GM04504 (cell line): Measurements from ENCODE around the gene ARRB1.
"Not testable (repeated sequence)": the region's sequence is repeated elsewhere in the genome, so short reads cannot be mapped to it uniquely, and the experiment has no call there.

Experiments
- DNase-seq: peaks from one replicate; pipeline ENCODE4 v3.0.0-alpha.2; 2012; ENCODE audit warnings: low read depth

ARRB1 gene

DNA sequence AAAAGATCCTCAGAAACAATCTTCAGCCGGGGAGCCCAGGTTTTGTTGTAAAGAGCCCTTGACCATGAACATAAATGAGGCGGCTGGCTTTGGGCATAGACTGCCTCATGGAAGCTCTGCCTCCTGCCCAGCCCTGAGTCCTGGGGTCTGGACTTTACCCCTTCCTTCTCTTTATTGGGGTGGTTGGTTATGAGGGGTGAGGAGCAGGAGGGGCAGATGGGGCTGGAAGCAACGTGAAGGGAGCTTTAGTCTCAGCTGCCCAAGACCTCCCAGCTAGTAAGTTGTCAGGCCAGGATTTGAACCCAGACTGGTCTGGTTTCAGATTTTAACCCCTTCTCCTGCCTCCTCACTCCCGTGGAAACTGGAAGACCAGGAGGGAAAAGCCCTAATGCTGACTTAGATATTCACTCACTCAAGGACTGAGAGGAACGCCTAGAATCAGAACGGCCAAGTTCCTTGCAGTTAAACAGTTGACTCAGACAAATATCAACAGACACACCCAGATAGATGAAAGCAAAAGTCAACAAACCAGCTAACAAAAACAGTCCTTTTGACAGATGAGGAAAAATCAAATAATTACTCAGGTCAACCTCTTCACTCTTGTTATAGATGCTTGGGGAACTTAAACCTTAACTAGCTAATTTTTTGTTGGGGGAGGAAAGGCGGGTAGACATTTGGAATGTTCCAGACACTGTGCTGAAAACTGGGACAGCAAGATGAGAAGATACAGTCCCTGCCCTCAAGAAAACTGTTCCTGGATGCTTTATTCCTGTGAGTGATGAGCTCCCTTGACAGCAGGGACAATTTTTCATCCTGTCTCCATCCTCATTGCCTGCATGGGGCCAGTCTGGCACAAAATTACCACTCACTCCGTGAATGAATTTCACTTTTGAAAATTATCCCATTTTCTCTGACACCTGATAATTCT, 20.8 kb upstream of the ARRB1 start:
- no peak for DNase-seq

GRCh38 chr11:75369560-75370255, 18.2 kb upstream of the ARRB1 start:
- DNase-seq = no peak

GRCh38 chr11:75366826-75367225, 15.4 kb upstream of the ARRB1 start:
- not testable (repeated sequence) for DNase-seq

DNA sequence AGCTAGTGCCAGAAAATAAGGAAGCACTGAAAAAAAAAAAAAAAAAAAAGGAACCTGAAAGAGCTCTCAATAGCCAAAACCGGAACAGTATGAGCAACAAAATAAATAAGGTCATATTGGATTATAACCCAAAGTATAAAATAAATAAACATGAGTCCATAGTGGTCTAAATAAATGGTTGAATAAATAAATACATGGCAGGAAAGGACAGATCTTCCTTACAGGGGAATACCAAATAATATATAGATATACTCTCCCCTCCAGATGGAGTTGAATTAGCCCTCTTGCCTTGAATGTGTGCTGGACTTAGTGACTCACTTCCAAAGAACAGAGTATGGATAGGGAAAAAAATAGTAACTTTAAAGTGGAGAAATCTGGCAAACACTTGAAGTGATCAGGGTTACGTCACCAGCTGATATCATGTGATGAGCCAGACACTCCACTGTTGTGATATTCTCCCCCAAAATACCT, 14.3 kb upstream of the ARRB1 start:
- no peak for DNase-seq

- not testable (repeated sequence) for DNase-seq
Observed at GRCh38 chr11:75362285-75362684, 10.8 kb upstream of the ARRB1 start.

GRCh38 chr11:75356613-75357012, 5.2 kb upstream of the ARRB1 start:
- DNase-seq = no peak

- DNase-seq = no peak
Observed at GRCh38 chr11:75355051-75355450, 3.6 kb upstream of the ARRB1 start.

DNA sequence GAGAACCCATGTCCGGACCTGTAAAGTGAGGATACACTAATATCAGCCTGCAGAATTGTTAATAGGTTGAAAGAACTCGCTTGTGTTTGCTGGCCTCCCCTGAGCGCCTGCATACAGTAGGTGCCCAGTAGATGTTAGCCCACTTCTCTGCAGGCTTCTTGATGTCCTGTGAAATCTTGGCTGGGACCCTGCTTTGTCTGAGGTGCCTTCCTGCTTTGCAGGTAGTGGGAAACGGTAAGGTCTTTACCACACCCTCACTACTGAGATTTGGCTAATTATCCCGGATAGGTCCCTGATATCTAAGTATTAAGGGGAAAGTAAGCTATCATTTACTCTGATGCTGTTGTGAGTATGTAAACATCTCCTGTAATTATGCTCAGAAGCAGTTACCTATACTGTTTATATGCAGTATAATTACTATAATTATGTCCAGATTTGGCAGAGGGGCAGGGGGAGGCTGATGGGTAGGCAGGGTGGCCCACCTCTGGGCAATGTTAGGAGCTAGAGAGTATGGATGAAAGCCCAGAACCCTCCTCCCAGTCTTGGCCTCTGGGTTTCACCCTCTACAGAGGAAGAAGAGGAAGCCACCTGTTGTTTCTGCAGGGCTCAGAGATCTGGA, 1.2 kb upstream of the ARRB1 start:
- DNase-seq = no peak

- no peak for DNase-seq
Observed at GRCh38 chr11:75351791-75352587, 528 bp upstream of the ARRB1 start.

DNA sequence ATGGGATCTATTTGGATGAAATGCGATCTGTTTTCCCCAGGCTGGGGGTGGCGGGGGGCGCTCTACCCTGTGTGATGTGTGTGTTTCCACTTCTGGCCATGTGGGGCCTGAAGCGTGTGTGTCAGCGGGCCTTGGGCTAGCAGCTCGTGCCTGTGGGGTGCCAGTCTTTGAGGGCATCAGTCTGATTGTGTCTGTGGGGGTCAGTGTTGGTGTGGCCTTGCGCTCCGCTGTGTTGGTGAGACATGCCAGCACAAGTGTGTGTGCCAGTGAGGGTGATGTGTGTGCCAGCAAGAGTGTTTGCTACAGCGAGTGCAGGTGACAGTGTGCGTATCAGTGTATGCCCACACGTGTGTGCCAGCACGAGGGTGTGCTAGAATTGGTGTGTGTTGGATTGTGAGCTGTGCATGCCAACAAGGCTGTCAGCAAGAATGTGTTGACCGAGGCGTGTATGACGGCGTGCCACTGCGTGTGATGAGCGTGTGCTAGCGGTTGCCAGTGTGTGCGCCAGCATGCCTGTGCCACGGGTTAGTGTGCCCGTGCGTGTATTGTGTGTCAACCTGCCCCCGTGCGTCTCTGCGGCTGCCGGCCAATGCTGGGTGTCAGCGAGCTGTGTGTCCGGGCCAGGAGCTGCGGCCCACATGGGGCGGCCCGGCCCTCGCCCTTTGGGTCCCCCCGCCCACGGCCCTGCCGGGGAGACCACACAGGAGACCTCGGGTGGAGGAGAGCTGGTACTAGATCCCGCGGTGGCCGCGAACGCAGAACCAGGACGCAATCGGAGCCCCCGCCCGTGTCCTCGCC, 519 bp downstream of the ARRB1 start:
- DNase-seq = no peak

DNA sequence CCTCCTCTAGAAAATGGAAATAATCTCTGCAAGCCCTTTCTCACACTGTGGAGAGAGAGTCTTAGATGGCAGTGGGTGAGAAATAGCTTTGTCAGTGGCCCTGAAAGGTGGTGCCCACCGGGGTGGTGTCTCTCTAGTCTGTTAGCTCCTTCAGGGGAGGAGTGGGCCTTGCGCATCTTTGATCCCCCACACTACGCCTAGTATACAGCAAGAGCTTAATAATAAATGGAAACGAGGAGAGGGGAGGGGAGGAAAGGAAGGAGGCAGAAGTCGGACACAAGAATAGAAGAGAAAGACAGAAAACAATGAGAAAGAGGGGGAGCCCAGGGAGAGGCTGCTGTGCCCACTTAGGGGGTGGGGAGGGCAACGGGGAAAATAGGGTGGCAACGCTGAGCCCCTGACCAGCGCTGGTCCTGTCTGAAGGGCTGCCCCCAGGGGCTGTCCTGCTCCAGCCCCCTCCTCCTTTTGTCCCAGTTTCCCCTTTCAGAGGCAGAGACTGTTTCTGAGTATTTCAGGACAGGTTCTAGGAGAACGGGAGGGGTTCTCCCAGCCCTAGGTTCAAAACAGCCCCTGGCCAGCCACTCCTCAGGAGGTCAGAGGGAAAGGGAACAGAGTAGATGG, 1.2 kb downstream of the ARRB1 start:
- DNase-seq = no peak

- DNase-seq = no peak
Observed at GRCh38 chr11:75349521-75350116, 1.8 kb downstream of the ARRB1 start.

GRCh38 chr11:75347781-75348566, 3.5 kb downstream of the ARRB1 start:
- DNase-seq = peak; percentile 84

- peak; percentile 34 for DNase-seq
Observed at GRCh38 chr11:75346912-75347647, 4.4 kb downstream of the ARRB1 start.

DNA sequence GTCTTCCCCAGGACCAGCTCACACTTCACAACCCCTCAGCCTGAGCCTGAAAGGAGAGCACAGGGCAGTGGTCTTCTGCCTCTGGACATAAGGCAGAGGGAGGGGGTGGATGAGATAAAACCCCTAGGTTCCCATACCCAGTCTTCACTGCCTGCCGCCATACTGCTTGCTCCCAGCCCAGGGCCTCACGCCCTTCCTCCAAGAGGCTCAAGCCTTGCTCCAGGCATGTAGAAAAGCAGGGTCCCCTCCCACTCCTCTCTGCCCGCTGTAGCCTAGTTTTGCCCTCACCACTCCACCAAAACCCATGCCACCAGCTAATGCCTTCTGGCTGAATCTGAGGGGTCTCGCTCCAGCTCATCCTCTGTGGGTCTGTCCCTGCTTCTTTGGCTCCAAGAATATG, 5.2 kb downstream of the ARRB1 start:
- no peak for DNase-seq

GRCh38 chr11:75345455-75346160, 5.9 kb downstream of the ARRB1 start:
- DNase-seq = no peak

DNA sequence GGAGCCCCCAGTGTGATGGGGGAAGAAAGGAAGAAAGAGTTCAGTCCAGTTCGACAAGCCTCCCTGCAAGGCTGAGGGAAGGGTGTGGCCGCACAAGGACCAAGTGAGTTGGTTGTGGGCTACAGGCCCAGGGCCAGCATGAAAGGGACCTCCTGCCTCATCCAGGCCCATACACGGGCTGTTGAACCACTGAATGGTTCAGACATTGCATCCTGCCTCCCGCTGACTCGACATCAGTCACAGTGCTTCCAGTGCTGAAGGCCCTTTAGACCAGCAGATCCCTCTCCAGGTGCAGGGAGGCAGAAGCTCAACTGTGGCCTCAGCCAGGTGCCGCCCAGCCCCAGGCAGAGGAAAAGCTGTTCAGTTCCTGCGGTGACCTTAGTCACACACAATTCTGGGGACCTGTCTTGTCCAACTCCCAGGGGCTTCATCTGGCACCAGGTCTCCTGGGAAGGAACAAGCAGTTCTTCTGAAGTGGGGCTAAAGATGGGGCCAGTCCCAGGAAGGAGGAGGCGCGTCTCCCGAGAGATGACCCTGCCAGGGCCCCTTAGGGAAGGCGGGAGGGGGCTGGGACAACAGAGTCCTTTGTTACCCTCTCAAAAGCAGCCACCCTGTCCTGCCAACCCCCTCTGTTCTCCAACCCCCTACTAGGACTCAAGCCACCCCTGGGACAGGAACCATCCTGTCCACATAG, 6.6 kb downstream of the ARRB1 start:
- DNase-seq = no peak
